Suprapubic skin (tissue), 4 donors: ENCODE results near the gene SIX4. TPM values are rescaled to one million over a fixed set of nuclear protein-coding genes. Genes with fewer than 3 reads are reported as not detected.
A peak's percentile ranks its signal among the peaks of the same experiment; 100 is the strongest.

Experiments
- DNase-seq, 2 donors: peaks; one replicate each; pipeline ENCODE4 v3.0.0-alpha.2; 2019; ENCODE audit warnings: low spot score in 2 of 2
- H3K27ac ChIP-seq: fragments of 200-600 bp; sonication (generic); one replicate; pipeline ENCODE4 v1.5.1; 2019
- H3K27me3 ChIP-seq: fragments of 200-600 bp; sonication (generic); one replicate; pipeline ENCODE4 v1.5.1; 2019
- H3K36me3 ChIP-seq: fragments of 200-600 bp; sonication (generic); one replicate; pipeline ENCODE4 v1.5.1; 2019
- H3K4me1 ChIP-seq: fragments of 200-600 bp; sonication (generic); one replicate; pipeline ENCODE4 v1.5.1; 2019
- H3K4me3 ChIP-seq: fragments of 200-600 bp; sonication (generic); one replicate; pipeline ENCODE4 v1.5.1; 2019; ENCODE audit warnings: mild to moderate bottlenecking
- H3K9me3 ChIP-seq: fragments of 200-600 bp; sonication (generic); one replicate; pipeline ENCODE4 v1.5.1; 2019
- CTCF ChIP-seq, 2 donors: fragments of 200-600 bp in 1 of 2; fragments of 450-650 bp in 1 of 2; sonication (generic) in 1 of 2; IDR thresholded peaks; one replicate each; pipeline ENCODE4 v1.5.1; 2016 to 2019; ENCODE audit warnings: antibody characterized with exemption in 2 of 2, mild to moderate bottlenecking in 1 of 2, moderate library complexity in 1 of 2
- EP300 ChIP-seq: sonication (generic); formaldehyde crosslinking; IDR thresholded peaks from one replicate; pipeline ENCODE4 v1.6.1; 2017; ENCODE audit warnings: antibody characterized with exemption
- POLR2A ChIP-seq, 2 donors: fragments of 450-650 bp; IDR thresholded peaks; one replicate each; pipeline ENCODE4 v1.6.1; 2017; ENCODE audit warnings: antibody characterized with exemption in 2 of 2, mild to moderate bottlenecking in 2 of 2, moderate library complexity in 2 of 2
- POLR2AphosphoS5 ChIP-seq, 3 donors: sonication (generic); formaldehyde crosslinking; IDR thresholded peaks; one replicate each; pipeline ENCODE4 v1.6.1; 2017; ENCODE audit warnings: antibody characterized with exemption in 3 of 3
- WGBS: methylation state at CpG from one replicate; pipeline ENCODE4 v1.1.5; 2018; 5-methylcytosine and 5-hydroxymethylcytosine counted together
- total RNA-seq, 4 donors: library from RNA; depleted of rRNA; stranded (reverse); fragments of >200 nt; gene quantifications; one replicate each; pipeline ENCODE4 v1.1.0, GENCODE V29; 2016

The SIX4 gene
- total RNA-seq, 4 donors from 2014 or later, result 0.60 to 1.2 (median 0.75) TPM

GRCh38 chr14:60744566-60744965 lies 20.4 kb upstream of the SIX4 start:
- Histone ChIP-seq H3K27me3 (no peaks in the 10 kb centered on the region), H3K27ac (no peak overlapping the region), H3K36me3 (no peaks in the 10 kb centered on the region), H3K4me1 (no peaks in the 10 kb centered on the region), H3K9me3 (peaks cover 6% of the 10 kb centered on the region), H3K4me3 (no peak overlapping the region)
- no peak for TF ChIP-seq POLR2AphosphoS5 (IDR thresholded peaks at IDR 0.05)
- no peak for TF ChIP-seq POLR2A (IDR thresholded peaks at IDR 0.05)
- no peak for TF ChIP-seq CTCF (IDR thresholded peaks at IDR 0.05)
- no peak for TF ChIP-seq EP300
- DNase-seq, result no peak

- no peak for TF ChIP-seq CTCF (IDR thresholded peaks at IDR 0.05)
- no peak for TF ChIP-seq POLR2AphosphoS5 (IDR thresholded peaks at IDR 0.05)
- peaks cover 6% of the 10 kb centered on the region for H3K9me3 ChIP-seq
- peaks cover 32% of the 10 kb centered on the region for H3K4me1 ChIP-seq
- no peaks in the 10 kb centered on the region for H3K36me3 ChIP-seq
- H3K27ac ChIP-seq, result no peak overlapping the region
- no peak overlapping the region for H3K4me3 ChIP-seq
- H3K27me3 ChIP-seq, result no peaks in the 10 kb centered on the region
- WGBS, result 87% methylated on average over 4 of the region's 4 CpGs
- no peak for DNase-seq
Measured at GRCh38 chr14:60738843-60739508, 14.8 kb upstream of the SIX4 start.

- peaks cover 32% of the 10 kb centered on the region for H3K4me1 ChIP-seq
- TF ChIP-seq EP300 (no peak), POLR2AphosphoS5 (IDR thresholded peaks at IDR 0.05) (no peak), CTCF (IDR thresholded peaks at IDR 0.05) (no peak), POLR2A (IDR thresholded peaks at IDR 0.05) (no peak)
- H3K27me3 ChIP-seq, result no peaks in the 10 kb centered on the region
- no peak overlapping the region for H3K27ac ChIP-seq
- no peaks in the 10 kb centered on the region for H3K9me3 ChIP-seq
- no peaks in the 10 kb centered on the region for H3K36me3 ChIP-seq
- H3K4me3 ChIP-seq, result peak overlapping the region; percentile 74
- 21% methylated on average over 4 of the region's 4 CpGs for WGBS
- DNase-seq, result no peak
Measured at GRCh38 chr14:60736494-60736893, 12.3 kb upstream of the SIX4 start.

- DNase-seq, result no peak
- peaks cover 32% of the 10 kb centered on the region for H3K4me1 ChIP-seq
- TF ChIP-seq POLR2A (IDR thresholded peaks at IDR 0.05) (no peak), EP300 (no peak), CTCF (IDR thresholded peaks at IDR 0.05) (no peak), POLR2AphosphoS5 (IDR thresholded peaks at IDR 0.05) (no peak)
- 16% methylated on average over 5 of the region's 5 CpGs for WGBS
- H3K36me3 ChIP-seq, result no peaks in the 10 kb centered on the region
- H3K9me3 ChIP-seq, result no peaks in the 10 kb centered on the region
- H3K27ac ChIP-seq, result no peak overlapping the region
- no peaks in the 10 kb centered on the region for H3K27me3 ChIP-seq
- H3K4me3 ChIP-seq, result peak overlapping the region; percentile 74
Measured at GRCh38 chr14:60735416-60735815, 11.3 kb upstream of the SIX4 start.

GRCh38 chr14:60734465-60735242 lies 10.5 kb upstream of the SIX4 start, which contains the start of gene MNAT1:
MNAT1 (plus strand) TSS chr14:60734761; CDS start chr14:60734863, 102 bp downstream.
- Histone ChIP-seq H3K4me1 (peaks cover 32% of the 10 kb centered on the region), H3K27ac (peak within 1 kb of the TSS; percentile 57), H3K36me3 (no peaks in the 10 kb centered on the region), H3K9me3 (no peaks in the 10 kb centered on the region), H3K4me3 (peak within 1 kb of the TSS; percentile 74), H3K27me3 (no peaks in the 10 kb centered on the region)
- 3% methylated on average over 32 of the region's 33 CpGs for WGBS
- no peak for TF ChIP-seq CTCF (IDR thresholded peaks at IDR 0.05)
- no peak for TF ChIP-seq POLR2A (IDR thresholded peaks at IDR 0.05)
- TF ChIP-seq POLR2AphosphoS5 (IDR thresholded peaks at IDR 0.05), result no peak
- no peak for TF ChIP-seq EP300
- DNase-seq, result peak; percentile 77 to 89
